Measurements from ENCODE around the gene PEMT. TPM values are rescaled to one million over a fixed set of nuclear protein-coding genes. Genes with fewer than 3 reads are reported as not detected.

Gene PEMT
- total RNA-seq, 1 donor from 2014 or later = 87.2 TPM

DNA sequence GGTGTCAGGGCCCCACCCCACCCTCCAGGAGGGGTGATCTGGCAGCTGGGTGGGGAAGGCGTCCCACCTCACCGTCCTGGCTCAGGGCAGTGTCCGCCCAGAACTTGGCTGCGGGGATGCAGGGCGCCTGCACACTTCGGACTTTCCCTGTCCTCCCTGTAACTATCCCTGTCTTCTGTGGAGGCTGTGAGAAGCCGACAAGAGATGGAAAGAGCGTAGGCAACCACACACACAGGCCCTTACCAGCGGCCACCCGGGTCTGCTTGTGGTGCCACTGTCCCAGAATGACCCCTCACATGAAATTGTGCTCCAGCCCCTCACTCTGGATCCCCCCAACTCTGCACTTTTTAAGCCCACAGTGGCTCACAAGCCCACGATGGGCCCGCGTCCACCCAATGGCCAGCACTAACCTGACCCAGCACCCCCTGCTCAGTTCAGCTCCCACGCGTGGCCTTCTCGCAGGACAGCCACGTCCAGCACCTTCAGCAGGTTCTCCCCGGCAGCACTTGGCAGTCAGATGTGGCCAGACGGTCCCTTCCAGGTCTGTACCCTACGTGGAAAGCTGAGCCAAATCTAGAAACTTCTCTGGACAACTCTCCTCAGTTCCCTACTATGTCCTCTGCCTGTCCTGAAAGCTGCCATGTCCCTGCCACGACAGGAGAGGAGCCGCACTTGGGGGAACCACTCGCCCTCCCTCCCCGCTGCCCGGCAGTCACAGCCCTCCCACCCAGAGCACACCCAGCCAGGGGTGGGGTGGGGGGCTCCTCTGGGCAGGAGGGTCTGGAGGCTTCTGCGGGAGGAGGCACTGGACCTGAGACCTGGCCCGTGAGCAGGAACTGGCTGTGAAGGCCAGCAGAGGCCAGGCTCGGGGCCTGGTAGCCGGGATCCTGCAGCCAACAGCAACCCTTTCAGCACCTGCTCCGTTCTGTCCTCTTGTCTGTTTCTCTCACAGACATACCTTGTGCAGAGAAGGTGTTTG lies 38.0 kb downstream of the PEMT start:
- H3K27me3 ChIP-seq (ENCODE audit: control insufficient read depth, insufficient read depth, low read length) = no peaks in the 10 kb centered on the region
- DNase-seq (ENCODE audit: low read depth) = no peak
- no peak for TF ChIP-seq CTCF (IDR thresholded peaks at IDR 0.05; ENCODE audit: insufficient read depth, low read length, poor library complexity, severe bottlenecking)

GRCh38 chr17:17552351-17553216 lies 38.9 kb downstream of the PEMT start:
- no peak for TF ChIP-seq CTCF (IDR thresholded peaks at IDR 0.05; ENCODE audit: insufficient read depth, low read length, poor library complexity, severe bottlenecking)
- Histone ChIP-seq H3K4me3 (ENCODE audit: low read depth, low read length) (no peak overlapping the region), H3K36me3 (ENCODE audit: control insufficient read depth, insufficient read depth, low read length) (no peaks in the 10 kb centered on the region), H3K27me3 (ENCODE audit: control insufficient read depth, insufficient read depth, low read length) (no peaks in the 10 kb centered on the region)
- DNase-seq (ENCODE audit: low read depth) = no peak

More for the DNA sequence above, 38.0 kb downstream of the PEMT start:
- Histone ChIP-seq H3K4me3 (ENCODE audit: low read depth, low read length) (no peak overlapping the region), H3K36me3 (ENCODE audit: control insufficient read depth, insufficient read depth, low read length) (no peaks in the 10 kb centered on the region)

- TF ChIP-seq CTCF (IDR thresholded peaks at IDR 0.05; ENCODE audit: insufficient read depth, low read length, poor library complexity, severe bottlenecking) = no peak
- DNase-seq (ENCODE audit: low read depth) = no peak
Measured at GRCh38 chr17:17551361-17551760, 40.1 kb downstream of the PEMT start.

DNA sequence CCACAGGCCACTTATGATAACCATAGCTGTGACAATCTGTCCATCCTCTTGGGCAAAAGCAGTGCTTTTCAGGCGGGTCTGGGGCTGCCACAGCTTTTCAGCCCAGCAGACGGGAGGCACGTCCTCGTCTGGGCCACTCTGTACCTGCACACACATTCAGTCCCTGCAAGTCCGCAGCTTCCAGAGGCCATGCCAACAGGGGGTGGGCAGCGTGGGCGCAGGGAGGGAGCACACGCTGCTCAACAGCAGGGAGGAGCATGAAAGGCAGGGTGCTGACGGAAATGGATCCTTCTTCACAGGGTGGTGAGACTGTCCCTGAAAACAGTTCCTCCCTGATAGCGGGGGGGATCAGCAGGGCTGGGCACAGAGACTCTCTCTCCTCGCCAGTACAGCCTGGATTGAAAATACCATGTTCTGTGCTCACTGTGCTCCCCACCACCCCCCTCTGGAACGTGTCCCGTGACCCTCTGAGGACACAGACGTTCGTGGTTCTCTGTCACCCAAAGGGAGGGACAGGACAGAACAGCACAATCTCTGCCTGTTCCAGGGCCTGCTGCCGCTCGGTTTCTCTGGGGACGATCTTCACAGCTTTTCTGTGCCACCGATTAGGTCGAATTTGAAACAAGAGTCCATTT lies 41.7 kb downstream of the PEMT start:
- Histone ChIP-seq H3K27me3 (ENCODE audit: control insufficient read depth, insufficient read depth, low read length) (no peaks in the 10 kb centered on the region), H3K4me3 (ENCODE audit: low read depth, low read length) (no peak overlapping the region), H3K36me3 (ENCODE audit: control insufficient read depth, insufficient read depth, low read length) (no peaks in the 10 kb centered on the region)
- no peak for DNase-seq (ENCODE audit: low read depth)
- no peak for TF ChIP-seq CTCF (IDR thresholded peaks at IDR 0.05; ENCODE audit: insufficient read depth, low read length, poor library complexity, severe bottlenecking)

More at GRCh38 chr17:17551361-17551760, 40.1 kb downstream of the PEMT start:
- H3K4me3 ChIP-seq (ENCODE audit: low read depth, low read length) = no peak overlapping the region
- no peaks in the 10 kb centered on the region for H3K27me3 ChIP-seq (ENCODE audit: control insufficient read depth, insufficient read depth, low read length)
- no peaks in the 10 kb centered on the region for H3K36me3 ChIP-seq (ENCODE audit: control insufficient read depth, insufficient read depth, low read length)

GRCh38 chr17:17548044-17548443 lies 43.5 kb downstream of the PEMT start:
- H3K4me3 ChIP-seq (ENCODE audit: low read depth, low read length) = no peak overlapping the region
- TF ChIP-seq CTCF (IDR thresholded peaks at IDR 0.05; ENCODE audit: insufficient read depth, low read length, poor library complexity, severe bottlenecking) = no peak
- no peaks in the 10 kb centered on the region for H3K36me3 ChIP-seq (ENCODE audit: control insufficient read depth, insufficient read depth, low read length)
- DNase-seq (ENCODE audit: low read depth) = no peak
- H3K27me3 ChIP-seq (ENCODE audit: control insufficient read depth, insufficient read depth, low read length) = no peaks in the 10 kb centered on the region
